HepG2 (cell line): ENCODE data around the gene NYNRIN. TPM values are rescaled to one million over a fixed set of nuclear protein-coding genes. Genes with fewer than 3 reads are reported as not detected.

Experiments used
- ISX ChIP-seq: sonication (generic); formaldehyde crosslinking; conservative IDR thresholded peaks from 2 replicates; pipeline ENCODE4 v1.5.0; 2020; ENCODE audit warnings: missing genetic modification reagents
- PITX1 ChIP-seq: sonication (generic); formaldehyde crosslinking; IDR thresholded peaks from 2 replicates; pipeline ENCODE4 v1.5.1; 2020; ENCODE audit warnings: mild to moderate bottlenecking, missing genetic modification reagents
- U2AF1 ChIP-seq: fragments of 200-400 bp; formaldehyde crosslinking; optimal IDR thresholded peaks from 2 replicates; pipeline ENCODE3; 2017; ENCODE audit warnings: mild to moderate bottlenecking, low read depth, low read length
- ZNF7 ChIP-seq: IDR thresholded peaks from 2 replicates; pipeline ENCODE4 v1.6.1; 2016; ENCODE audit warnings: missing biosample characterization, missing genetic modification reagents
- polyA plus RNA-seq, 8 experiments: library from polyadenylated mRNA; depleted of rRNA in 3 of 8; stranded (reverse) in 7 of 8; unstranded in 1 of 8; fragments of >200 nt; fragmentation: Illumina TruSeq in 4 of 8; extraction: Trizol in 4 of 8; gene quantifications; 2 replicates each; pipeline versions ENCODE4 v1.2.1 to v1.2.3, GENCODE V29; 2011 to 2016; ENCODE audit warnings: low read depth in 4 of 8, missing spikeins in 1 of 8, mixed read lengths in 1 of 8; ENCODE audit not compliant: insufficient read depth in 1 of 8
- total RNA-seq, 5 experiments: library from RNA; depleted of rRNA; stranded (reverse); fragments of >200 nt; fragmentation: Illumina TruSeq; extraction: Trizol; gene quantifications; 2 replicates each; pipeline ENCODE4 v1.2.3, GENCODE V29; 2016; ENCODE audit warnings: low read depth in 1 of 5
- TF ChIP-seq, protein P1 (sequence below): sonication (generic); formaldehyde crosslinking; IDR thresholded peaks from 2 replicates; pipeline ENCODE4 v1.4.0; 2020; ENCODE audit warnings: mild to moderate bottlenecking, missing genetic modification reagents
- TF ChIP-seq, protein P2 (sequence below): sonication (generic); formaldehyde crosslinking; conservative IDR thresholded peaks from 2 replicates; pipeline ENCODE4 v1.8.0; 2022; ENCODE audit warnings: low read depth, missing genetic modification reagents
- TF ChIP-seq, protein P3 (sequence below): IDR thresholded peaks from 2 replicates; pipeline ENCODE4 v1.6.1; 2016; ENCODE audit warnings: mild to moderate bottlenecking, missing biosample characterization, missing genetic modification reagents
- TF ChIP-seq, protein P4 (sequence below), 2 experiments: IDR thresholded peaks; 2 replicates each; pipeline ENCODE4 v1.6.1; 2011 to 2012; ENCODE audit warnings: low read length in 2 of 2, borderline replicate concordance in 1 of 2, low read depth in 1 of 2, mild to moderate bottlenecking in 1 of 2, moderate library complexity in 1 of 2
- TF ChIP-seq, protein P5 (sequence below): sonication (generic); formaldehyde crosslinking; IDR thresholded peaks from 2 replicates; pipeline ENCODE4 v1.4.0; 2020; ENCODE audit warnings: missing genetic modification reagents, borderline replicate concordance

NYNRIN gene
- total and polyA plus RNA-seq, 2 of the 13 experiments (the other 11 are each of a cell fraction or from before 2014, with no cell fraction given) = 0.63 to 1.1 TPM

DNA sequence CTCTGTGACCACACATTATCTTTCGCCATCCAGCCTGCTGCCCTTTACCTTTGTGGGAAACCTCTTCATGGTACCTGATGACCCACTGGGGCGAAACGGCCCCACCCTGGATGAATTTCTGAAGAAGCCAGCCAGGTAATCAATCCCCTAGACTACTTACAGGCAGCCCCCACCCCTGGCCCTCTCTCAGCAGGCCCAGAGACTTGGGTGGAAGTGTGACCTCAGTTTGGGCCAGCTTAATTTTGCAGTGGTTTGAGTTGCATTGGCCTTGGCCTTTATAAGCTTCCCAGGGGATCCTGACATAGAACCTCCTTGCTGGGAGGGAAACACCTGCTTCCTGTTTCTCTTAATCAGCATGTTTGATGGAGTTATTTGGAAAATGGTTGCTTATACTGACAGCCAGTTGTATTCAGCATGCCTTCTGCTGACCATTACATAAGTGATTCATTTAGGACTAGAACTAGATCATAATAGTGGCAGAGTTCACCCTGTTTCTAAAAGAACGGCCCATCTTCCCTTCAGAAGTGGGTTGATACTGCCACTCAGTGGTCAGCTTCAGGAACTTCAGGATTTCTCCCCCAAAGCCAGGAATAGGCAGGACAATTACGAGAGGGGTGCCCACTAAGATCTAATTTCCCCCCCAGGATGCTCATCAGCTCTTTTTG, 37.7 kb downstream of the NYNRIN start (continued):
- TF ChIP-seq, protein P1, sequence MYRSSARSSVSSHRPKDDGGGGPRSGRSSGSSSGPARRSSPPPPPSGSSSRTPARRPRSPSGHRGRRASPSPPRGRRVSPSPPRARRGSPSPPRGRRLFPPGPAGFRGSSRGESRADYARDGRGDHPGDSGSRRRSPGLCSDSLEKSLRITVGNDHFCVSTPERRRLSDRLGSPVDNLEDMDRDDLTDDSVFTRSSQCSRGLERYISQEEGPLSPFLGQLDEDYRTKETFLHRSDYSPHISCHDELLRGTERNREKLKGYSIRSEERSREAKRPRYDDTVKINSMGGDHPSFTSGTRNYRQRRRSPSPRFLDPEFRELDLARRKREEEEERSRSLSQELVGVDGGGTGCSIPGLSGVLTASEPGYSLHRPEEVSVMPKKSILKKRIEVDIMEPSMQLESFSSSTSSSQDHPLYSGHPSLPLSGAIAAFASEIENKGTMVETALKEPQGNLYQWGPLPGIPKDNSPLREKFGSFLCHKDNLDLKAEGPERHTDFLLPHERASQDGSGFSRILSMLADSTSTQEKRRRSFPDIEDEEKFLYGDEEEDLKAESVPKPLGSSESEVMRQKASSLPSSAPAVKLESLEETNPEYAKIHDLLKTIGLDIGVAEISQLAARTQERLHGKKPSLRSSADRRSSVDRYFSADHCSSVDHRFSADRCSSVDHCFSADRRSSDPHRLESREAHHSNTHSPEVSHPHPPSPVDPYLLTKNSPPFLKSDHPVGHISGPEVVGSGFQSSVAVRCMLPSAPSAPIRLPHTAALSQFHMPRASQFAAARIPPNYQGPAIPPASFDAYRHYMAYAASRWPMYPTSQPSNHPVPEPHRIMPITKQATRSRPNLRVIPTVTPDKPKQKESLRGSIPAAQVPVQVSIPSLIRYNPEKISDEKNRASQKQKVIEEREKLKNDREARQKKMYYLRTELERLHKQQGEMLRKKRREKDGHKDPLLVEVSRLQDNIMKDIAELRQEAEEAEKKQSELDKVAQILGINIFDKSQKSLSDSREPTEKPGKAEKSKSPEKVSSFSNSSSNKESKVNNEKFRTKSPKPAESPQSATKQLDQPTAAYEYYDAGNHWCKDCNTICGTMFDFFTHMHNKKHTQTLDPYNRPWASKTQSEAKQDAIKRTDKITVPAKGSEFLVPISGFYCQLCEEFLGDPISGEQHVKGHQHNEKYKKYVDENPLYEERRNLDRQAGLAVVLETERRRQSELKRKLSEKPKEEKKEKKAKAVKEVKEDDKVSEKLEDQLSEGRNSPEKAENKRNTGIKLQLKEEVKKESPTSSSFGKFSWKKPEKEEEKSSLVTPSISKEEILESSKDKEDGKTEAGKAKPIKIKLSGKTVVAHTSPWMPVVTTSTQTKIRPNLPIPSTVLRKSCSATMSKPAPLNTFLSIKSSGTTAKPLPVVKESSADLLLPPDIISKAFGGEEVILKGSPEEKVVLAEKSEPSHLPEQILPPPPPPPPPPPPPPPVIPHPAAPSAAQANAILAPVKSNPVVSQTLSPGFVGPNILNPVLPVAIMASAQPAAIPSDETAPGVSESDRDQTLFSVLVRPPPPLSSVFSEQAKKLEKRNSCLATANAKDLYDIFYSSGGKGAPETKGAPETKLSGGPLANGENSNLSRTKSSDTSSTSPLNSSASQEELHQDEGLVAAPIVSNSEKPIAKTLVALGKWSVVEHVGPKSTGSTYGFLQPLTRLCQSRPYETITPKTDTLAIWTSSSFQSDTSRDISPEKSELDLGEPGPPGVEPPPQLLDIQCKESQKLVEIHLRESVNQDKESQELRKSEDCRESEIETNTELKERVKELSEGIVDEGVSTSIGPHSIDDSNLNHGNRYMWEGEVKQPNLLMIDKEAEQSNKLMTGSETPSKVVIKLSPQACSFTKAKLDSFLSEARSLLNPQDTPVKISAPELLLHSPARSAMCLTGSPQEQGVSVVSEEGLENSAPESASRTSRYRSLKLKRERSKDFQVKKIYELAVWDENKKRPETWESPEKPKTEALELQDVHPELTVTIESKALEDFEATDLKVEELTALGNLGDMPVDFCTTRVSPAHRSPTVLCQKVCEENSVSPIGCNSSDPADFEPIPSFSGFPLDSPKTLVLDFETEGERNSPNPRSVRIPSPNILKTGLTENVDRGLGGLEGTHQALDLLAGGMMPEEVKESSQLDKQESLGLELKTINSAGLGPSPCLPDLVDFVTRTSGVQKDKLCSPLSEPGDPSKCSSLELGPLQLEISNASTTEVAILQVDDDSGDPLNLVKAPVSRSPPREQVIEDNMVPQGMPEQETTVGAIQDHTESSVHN = no peak
- TF ChIP-seq ZNF7 (CRISPR knock-in tag) = no peak
- TF ChIP-seq, protein P2, sequence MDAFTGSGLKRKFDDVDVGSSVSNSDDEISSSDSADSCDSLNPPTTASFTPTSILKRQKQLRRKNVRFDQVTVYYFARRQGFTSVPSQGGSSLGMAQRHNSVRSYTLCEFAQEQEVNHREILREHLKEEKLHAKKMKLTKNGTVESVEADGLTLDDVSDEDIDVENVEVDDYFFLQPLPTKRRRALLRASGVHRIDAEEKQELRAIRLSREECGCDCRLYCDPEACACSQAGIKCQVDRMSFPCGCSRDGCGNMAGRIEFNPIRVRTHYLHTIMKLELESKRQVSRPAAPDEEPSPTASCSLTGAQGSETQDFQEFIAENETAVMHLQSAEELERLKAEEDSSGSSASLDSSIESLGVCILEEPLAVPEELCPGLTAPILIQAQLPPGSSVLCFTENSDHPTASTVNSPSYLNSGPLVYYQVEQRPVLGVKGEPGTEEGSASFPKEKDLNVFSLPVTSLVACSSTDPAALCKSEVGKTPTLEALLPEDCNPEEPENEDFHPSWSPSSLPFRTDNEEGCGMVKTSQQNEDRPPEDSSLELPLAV (CRISPR knock-in tag) = no peak
- TF ChIP-seq, protein P3, sequence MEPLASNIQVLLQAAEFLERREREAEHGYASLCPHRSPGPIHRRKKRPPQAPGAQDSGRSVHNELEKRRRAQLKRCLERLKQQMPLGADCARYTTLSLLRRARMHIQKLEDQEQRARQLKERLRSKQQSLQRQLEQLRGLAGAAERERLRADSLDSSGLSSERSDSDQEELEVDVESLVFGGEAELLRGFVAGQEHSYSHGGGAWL (CRISPR knock-in tag) = no peak
- TF ChIP-seq, protein P4, sequence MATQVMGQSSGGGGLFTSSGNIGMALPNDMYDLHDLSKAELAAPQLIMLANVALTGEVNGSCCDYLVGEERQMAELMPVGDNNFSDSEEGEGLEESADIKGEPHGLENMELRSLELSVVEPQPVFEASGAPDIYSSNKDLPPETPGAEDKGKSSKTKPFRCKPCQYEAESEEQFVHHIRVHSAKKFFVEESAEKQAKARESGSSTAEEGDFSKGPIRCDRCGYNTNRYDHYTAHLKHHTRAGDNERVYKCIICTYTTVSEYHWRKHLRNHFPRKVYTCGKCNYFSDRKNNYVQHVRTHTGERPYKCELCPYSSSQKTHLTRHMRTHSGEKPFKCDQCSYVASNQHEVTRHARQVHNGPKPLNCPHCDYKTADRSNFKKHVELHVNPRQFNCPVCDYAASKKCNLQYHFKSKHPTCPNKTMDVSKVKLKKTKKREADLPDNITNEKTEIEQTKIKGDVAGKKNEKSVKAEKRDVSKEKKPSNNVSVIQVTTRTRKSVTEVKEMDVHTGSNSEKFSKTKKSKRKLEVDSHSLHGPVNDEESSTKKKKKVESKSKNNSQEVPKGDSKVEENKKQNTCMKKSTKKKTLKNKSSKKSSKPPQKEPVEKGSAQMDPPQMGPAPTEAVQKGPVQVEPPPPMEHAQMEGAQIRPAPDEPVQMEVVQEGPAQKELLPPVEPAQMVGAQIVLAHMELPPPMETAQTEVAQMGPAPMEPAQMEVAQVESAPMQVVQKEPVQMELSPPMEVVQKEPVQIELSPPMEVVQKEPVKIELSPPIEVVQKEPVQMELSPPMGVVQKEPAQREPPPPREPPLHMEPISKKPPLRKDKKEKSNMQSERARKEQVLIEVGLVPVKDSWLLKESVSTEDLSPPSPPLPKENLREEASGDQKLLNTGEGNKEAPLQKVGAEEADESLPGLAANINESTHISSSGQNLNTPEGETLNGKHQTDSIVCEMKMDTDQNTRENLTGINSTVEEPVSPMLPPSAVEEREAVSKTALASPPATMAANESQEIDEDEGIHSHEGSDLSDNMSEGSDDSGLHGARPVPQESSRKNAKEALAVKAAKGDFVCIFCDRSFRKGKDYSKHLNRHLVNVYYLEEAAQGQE (IDR thresholded peaks at IDR 0.05; ENCODE audit: borderline replicate concordance in 1 of 2, low read depth in 1 of 2, low read length in 2 of 2) = no peak
- TF ChIP-seq U2AF1 = no peak
- no peak for TF ChIP-seq ISX (CRISPR knock-in tag)
- TF ChIP-seq, protein P5, sequence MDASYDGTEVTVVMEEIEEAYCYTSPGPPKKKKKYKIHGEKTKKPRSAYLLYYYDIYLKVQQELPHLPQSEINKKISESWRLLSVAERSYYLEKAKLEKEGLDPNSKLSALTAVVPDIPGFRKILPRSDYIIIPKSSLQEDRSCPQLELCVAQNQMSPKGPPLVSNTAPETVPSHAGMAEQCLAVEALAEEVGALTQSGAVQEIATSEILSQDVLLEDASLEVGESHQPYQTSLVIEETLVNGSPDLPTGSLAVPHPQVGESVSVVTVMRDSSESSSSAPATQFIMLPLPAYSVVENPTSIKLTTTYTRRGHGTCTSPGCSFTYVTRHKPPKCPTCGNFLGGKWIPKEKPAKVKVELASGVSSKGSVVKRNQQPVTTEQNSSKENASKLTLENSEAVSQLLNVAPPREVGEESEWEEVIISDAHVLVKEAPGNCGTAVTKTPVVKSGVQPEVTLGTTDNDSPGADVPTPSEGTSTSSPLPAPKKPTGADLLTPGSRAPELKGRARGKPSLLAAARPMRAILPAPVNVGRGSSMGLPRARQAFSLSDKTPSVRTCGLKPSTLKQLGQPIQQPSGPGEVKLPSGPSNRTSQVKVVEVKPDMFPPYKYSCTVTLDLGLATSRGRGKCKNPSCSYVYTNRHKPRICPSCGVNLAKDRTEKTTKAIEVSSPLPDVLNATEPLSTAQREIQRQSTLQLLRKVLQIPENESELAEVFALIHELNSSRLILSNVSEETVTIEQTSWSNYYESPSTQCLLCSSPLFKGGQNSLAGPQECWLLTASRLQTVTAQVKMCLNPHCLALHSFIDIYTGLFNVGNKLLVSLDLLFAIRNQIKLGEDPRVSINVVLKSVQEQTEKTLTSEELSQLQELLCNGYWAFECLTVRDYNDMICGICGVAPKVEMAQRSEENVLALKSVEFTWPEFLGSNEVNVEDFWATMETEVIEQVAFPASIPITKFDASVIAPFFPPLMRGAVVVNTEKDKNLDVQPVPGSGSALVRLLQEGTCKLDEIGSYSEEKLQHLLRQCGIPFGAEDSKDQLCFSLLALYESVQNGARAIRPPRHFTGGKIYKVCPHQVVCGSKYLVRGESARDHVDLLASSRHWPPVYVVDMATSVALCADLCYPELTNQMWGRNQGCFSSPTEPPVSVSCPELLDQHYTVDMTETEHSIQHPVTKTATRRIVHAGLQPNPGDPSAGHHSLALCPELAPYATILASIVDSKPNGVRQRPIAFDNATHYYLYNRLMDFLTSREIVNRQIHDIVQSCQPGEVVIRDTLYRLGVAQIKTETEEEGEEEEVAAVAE (CRISPR knock-in tag) = no peak; the same call in 1 of the 2 replicates
- no peak for TF ChIP-seq PITX1 (CRISPR knock-in tag)
